ENCODE results near the gene NOP16. TPM values are rescaled to one million over a fixed set of nuclear protein-coding genes. Genes with fewer than 3 reads are reported as not detected.

Gene NOP16
- total RNA-seq, 1 experiment from 2014 or later = 31.5 TPM

DNA sequence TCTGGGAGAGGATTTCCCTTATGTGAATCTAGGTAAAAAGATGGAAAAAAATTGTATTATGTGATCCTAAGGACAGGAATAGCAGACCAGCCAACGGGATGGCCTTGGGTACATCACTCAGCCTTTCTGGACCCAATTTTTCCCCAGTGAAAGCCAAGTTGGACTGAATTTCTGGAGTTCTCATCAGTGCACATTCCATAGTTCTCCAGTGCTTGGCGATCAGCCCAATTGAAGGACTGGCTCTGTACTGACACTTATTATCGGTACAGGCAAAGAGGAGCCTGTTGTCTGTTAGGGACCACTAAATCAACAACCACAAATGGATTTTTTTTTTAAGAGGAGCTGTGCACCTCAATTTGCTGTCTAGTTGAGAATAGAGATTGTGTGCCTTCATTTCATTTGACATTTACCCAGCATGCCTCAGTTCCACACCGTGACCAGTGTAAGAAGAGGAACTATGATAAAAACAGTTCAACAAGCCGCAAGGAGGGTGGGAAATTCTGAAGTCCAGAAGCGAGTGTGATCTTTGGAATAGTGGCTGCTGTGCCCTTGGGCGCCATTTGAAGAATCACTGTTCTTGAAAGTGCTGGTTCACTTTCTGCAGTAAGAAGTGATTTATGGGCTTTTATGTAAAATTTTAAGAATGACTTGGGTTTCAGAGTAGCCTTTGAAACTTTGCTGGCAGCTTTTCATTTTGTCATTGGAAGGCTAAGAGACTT lies 15.1 kb downstream of the NOP16 start:
- H3K27ac ChIP-seq = no peak overlapping the region
- TF ChIP-seq EZH2 (IDR thresholded peaks at IDR 0.05; ENCODE audit: low read depth) = no peak
- TF ChIP-seq CTCF (conservative IDR thresholded peaks at IDR 0.05) = no peak
- no peaks in the 10 kb centered on the region for H4K20me1 ChIP-seq (ENCODE audit: insufficient read depth)
- POLR2A ChIA-PET (ENCODE audit: unreplicated experiment) = no interaction called here
- CTCF ChIA-PET = no interaction called here
- DNase-seq = no peak
- no peak overlapping the region for H3K4me3 ChIP-seq
- H3F3A ChIP-seq (ENCODE audit: insufficient read depth, low read depth) = peaks cover 12% of the 10 kb centered on the region; the same call in 1 of the 2 replicates
- no peak overlapping the region for H2AFZ ChIP-seq
- H3K79me2 ChIP-seq (ENCODE audit: low read depth) = no peaks in the 10 kb centered on the region
- H3K4me2 ChIP-seq = no peak overlapping the region
- no peaks in the 10 kb centered on the region for H3K36me3 ChIP-seq (ENCODE audit: low read depth)
- intact Hi-C loops (cut with micrococcal nuclease; ENCODE audit: unreplicated experiment) = no loop called here
- BruUV-seq (replicated peaks) = no TSS peak
- peaks cover 13% of the 10 kb centered on the region for H3K4me1 ChIP-seq (replicated peaks; ENCODE audit: insufficient read depth)
- H3K27me3 ChIP-seq (ENCODE audit: insufficient read depth, low read depth) = no peaks in the 10 kb centered on the region
- H3K9me2 ChIP-seq (ENCODE audit: insufficient read depth) = no peaks in the 10 kb centered on the region
- no peaks in the 10 kb centered on the region for H3K9me3 ChIP-seq (ENCODE audit: insufficient read depth, low read depth)

- Histone ChIP-seq H3K4me2 (peak overlapping the region; percentile 30), H2AFZ (no peak overlapping the region), H3K79me2 (ENCODE audit: low read depth) (no peaks in the 10 kb centered on the region), H3K4me3 (no peak overlapping the region), H3K4me1 (replicated peaks; ENCODE audit: insufficient read depth) (peaks cover 13% of the 10 kb centered on the region), H3K27ac (0 out of 2 replicates have a peak overlapping the region, but pooled peaks have one; percentile 16), H4K20me1 (ENCODE audit: insufficient read depth) (no peaks in the 10 kb centered on the region), H3K36me3 (ENCODE audit: low read depth) (no peaks in the 10 kb centered on the region), H3K9me3 (ENCODE audit: insufficient read depth, low read depth) (no peaks in the 10 kb centered on the region), H3K9me2 (ENCODE audit: insufficient read depth) (no peaks in the 10 kb centered on the region), H3K27me3 (ENCODE audit: insufficient read depth, low read depth) (no peaks in the 10 kb centered on the region), H3F3A (ENCODE audit: insufficient read depth, low read depth) (0 out of 2 replicates have a peak, but pooled peaks cover 12% of the 10 kb centered on the region)
- peak; percentile 70 to 86 for DNase-seq
- intact Hi-C loops (cut with micrococcal nuclease; ENCODE audit: unreplicated experiment) = no loop called here
- ChIA-PET CTCF (interaction anchor here (1.0 kb wide), 1 partner anchor 10 kb away, joined by 3 read pairs; no protein-coding TSS in a partner anchor), POLR2A (ENCODE audit: unreplicated experiment) (no interaction called here)
- TSS peak; percentile 14 for BruUV-seq (replicated peaks)
- TF ChIP-seq CTCF (conservative IDR thresholded peaks at IDR 0.05) (no peak), EZH2 (IDR thresholded peaks at IDR 0.05; ENCODE audit: low read depth) (no peak)
Observed at GRCh38 chr5:176371621-176372539, 16.5 kb downstream of the NOP16 start.

DNA sequence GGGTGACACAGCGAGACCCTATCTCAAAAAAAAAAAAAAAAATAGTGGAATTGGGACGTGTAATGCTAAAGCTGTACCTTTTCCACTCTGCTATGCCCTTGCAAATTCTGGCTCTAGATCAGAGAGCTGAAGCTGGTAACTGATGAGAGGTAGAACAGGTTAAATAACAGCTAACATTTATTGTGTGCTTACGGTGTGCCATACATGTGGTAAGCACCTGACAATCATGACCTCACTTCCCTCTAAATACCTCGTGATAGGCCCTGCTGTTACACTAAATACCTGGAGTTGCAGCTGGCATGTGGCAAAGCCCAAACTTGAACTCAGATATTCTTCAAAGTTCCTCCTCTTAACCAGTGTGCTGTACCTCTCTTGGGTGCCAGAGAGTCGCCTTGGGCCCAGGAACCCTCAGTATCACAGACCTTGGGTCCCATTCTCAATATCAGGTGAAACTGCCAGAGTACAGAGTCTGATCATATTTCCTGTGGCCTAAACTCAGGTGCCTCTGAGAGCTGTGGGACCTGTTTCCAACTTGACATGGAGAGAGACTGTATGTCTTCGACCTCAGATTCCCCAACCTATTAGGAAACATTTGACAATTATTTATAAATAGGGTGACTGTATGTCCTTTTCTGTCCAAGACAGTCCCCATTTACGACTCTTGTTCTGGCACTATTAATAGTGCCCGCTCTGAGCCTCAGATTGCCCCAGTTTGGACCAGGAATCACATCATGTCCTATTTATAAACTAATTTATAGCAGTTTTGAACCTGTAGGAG lies 18.3 kb downstream of the NOP16 start:
- CTCF ChIA-PET = no interaction called here
- no peaks in the 10 kb centered on the region for H4K20me1 ChIP-seq (ENCODE audit: insufficient read depth)
- H3K79me2 ChIP-seq (ENCODE audit: low read depth) = no peaks in the 10 kb centered on the region
- no peak overlapping the region for H3K4me2 ChIP-seq
- no peak overlapping the region for H3K27ac ChIP-seq
- intact Hi-C loops (cut with micrococcal nuclease; ENCODE audit: unreplicated experiment) = no loop called here
- no peak overlapping the region for H2AFZ ChIP-seq
- POLR2A ChIA-PET (ENCODE audit: unreplicated experiment) = no interaction called here
- H3K27me3 ChIP-seq (ENCODE audit: insufficient read depth, low read depth) = no peaks in the 10 kb centered on the region
- peaks cover 13% of the 10 kb centered on the region for H3K4me1 ChIP-seq (replicated peaks; ENCODE audit: insufficient read depth)
- 0 out of 2 replicates have a peak, but pooled peaks cover 12% of the 10 kb centered on the region for H3F3A ChIP-seq (ENCODE audit: insufficient read depth, low read depth)
- BruUV-seq (replicated peaks) = no TSS peak
- no peaks in the 10 kb centered on the region for H3K36me3 ChIP-seq (ENCODE audit: low read depth)
- no peaks in the 10 kb centered on the region for H3K9me2 ChIP-seq (ENCODE audit: insufficient read depth)
- TF ChIP-seq EZH2 (IDR thresholded peaks at IDR 0.05; ENCODE audit: low read depth) (no peak), CTCF (conservative IDR thresholded peaks at IDR 0.05) (no peak)
- no peak for DNase-seq
- no peaks in the 10 kb centered on the region for H3K9me3 ChIP-seq (ENCODE audit: insufficient read depth, low read depth)
- H3K4me3 ChIP-seq = no peak overlapping the region
